Fibroblast of upper back skin (primary cell): ENCODE data around the gene KCNMA1.
A peak's percentile ranks its signal among the peaks of the same experiment; 100 is the strongest.

Source experiments
- DNase-seq: peaks from one replicate; pipeline ENCODE4 v3.0.0-alpha.2; 2013

Gene KCNMA1

GRCh38 chr10:76902949-76903348 is 734.7 kb downstream of the KCNMA1 start:
- DNase-seq: no peak

GRCh38 chr10:76901701-76902100 is 735.9 kb downstream of the KCNMA1 start:
- no peak for DNase-seq

- DNase-seq: peak; percentile 81
Observed at GRCh38 chr10:76899490-76899889, 738.1 kb downstream of the KCNMA1 start.

- DNase-seq: no peak
Observed at GRCh38 chr10:76892766-76893479, 744.7 kb downstream of the KCNMA1 start.

GRCh38 chr10:76887223-76888010 is 750.2 kb downstream of the KCNMA1 start:
- DNase-seq: no peak

- no peak for DNase-seq
Observed at GRCh38 chr10:76885816-76886215, 751.8 kb downstream of the KCNMA1 start.

GRCh38 chr10:76884673-76885275 is 752.8 kb downstream of the KCNMA1 start:
- no peak for DNase-seq

- no peak for DNase-seq
Observed at GRCh38 chr10:76883596-76883995, 754.0 kb downstream of the KCNMA1 start.

- DNase-seq: no peak
Observed at GRCh38 chr10:76882796-76883195, 754.8 kb downstream of the KCNMA1 start.

- no peak for DNase-seq
Observed at GRCh38 chr10:76882245-76882644, 755.4 kb downstream of the KCNMA1 start.

- DNase-seq: no peak
Observed at GRCh38 chr10:76881477-76882220, 756.0 kb downstream of the KCNMA1 start.

- DNase-seq: no peak
Observed at GRCh38 chr10:76880931-76881330, 756.7 kb downstream of the KCNMA1 start.

GRCh38 chr10:76879116-76879913 is 758.3 kb downstream of the KCNMA1 start:
- DNase-seq: no peak

- no peak for DNase-seq
Observed at GRCh38 chr10:76878514-76878913, 759.1 kb downstream of the KCNMA1 start.

- DNase-seq: no peak
Observed at GRCh38 chr10:76874896-76875295, 762.7 kb downstream of the KCNMA1 start.

- DNase-seq: peak; percentile 28
Observed at GRCh38 chr10:76874176-76874575, 763.4 kb downstream of the KCNMA1 start.

- no peak for DNase-seq
Observed at GRCh38 chr10:76871697-76872295, 765.8 kb downstream of the KCNMA1 start.

GRCh38 chr10:76869931-76870330 is 767.7 kb downstream of the KCNMA1 start:
- DNase-seq: peak; percentile 13

GRCh38 chr10:76868098-76868977 is 769.3 kb downstream of the KCNMA1 start:
- DNase-seq: peak; percentile 55

GRCh38 chr10:76866841-76867586 is 770.6 kb downstream of the KCNMA1 start:
- no peak for DNase-seq
